ENCODE results near the gene ELOVL3.
A peak's percentile ranks its signal among the peaks of the same experiment; 100 is the strongest.

ELOVL3 gene, protein sequence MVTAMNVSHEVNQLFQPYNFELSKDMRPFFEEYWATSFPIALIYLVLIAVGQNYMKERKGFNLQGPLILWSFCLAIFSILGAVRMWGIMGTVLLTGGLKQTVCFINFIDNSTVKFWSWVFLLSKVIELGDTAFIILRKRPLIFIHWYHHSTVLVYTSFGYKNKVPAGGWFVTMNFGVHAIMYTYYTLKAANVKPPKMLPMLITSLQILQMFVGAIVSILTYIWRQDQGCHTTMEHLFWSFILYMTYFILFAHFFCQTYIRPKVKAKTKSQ

DNA sequence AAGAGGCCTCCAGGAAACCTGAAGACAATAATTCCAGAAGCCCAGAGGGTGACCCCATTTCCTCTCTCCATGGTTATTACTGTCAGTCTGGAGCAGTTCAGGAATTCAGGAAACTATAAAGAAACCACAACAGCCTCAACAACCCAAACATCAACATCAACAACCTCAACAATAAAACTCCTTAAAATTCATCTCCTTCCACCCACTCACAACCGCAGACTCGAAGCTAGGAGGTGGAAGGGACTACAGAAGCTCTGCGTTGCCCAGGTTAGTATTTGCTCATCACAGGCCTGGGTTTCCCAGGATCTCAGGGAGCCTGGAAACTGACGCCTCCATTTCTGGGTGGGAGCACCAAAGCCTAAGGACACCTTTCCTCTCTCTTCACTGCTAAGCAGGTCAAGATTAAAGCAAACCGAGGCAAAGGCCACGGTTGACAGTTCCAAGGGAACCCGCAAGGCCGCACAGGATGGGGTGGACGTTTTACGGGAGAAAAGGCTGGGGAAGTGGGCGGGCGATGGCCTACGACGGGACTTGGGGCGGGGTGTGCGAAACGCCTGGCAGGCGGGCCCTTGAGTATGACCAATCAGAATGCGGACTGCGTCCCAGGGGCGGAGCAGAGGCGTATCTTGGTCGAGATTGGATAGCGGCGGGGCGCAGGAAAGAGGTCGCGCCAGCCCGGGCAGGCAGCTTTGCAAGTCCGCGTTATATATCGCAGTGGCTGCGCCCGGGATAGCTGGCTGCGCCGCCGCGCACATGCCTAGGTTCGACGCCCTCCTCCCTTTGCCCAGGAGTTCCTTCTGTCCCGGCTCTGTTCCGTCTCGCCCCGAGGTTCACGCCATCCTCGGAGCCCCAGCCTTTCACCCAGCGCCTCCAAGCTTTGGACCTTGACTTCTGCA lies at the start of gene ELOVL3:
Gene ELOVL3 (plus strand): TSS at position 654 of the 896 bp plus-strand sequence. CDS start 250 bp downstream, outside the sequence.
- H3K4me1 ChIP-seq (ENCODE audit: low read length): peaks cover 9% of the 10 kb centered on the region
- no peaks in the 10 kb centered on the region for H3F3A ChIP-seq (ENCODE audit: insufficient read depth, low read length)
- TF ChIP-seq EZH2 (optimal IDR thresholded peaks at IDR 0.05; ENCODE audit: low read depth, low read length): no peak
- TF ChIP-seq, protein P1, sequence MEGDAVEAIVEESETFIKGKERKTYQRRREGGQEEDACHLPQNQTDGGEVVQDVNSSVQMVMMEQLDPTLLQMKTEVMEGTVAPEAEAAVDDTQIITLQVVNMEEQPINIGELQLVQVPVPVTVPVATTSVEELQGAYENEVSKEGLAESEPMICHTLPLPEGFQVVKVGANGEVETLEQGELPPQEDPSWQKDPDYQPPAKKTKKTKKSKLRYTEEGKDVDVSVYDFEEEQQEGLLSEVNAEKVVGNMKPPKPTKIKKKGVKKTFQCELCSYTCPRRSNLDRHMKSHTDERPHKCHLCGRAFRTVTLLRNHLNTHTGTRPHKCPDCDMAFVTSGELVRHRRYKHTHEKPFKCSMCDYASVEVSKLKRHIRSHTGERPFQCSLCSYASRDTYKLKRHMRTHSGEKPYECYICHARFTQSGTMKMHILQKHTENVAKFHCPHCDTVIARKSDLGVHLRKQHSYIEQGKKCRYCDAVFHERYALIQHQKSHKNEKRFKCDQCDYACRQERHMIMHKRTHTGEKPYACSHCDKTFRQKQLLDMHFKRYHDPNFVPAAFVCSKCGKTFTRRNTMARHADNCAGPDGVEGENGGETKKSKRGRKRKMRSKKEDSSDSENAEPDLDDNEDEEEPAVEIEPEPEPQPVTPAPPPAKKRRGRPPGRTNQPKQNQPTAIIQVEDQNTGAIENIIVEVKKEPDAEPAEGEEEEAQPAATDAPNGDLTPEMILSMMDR (IDR thresholded peaks at IDR 0.05; ENCODE audit: low read length): no peak
- TF ChIP-seq EZH2phosphoT487 (IDR thresholded peaks at IDR 0.05; ENCODE audit: low read length): no peak
- H3K9me3 ChIP-seq (replicated peaks; ENCODE audit: insufficient read depth, low read length): no peaks in the 10 kb centered on the region
- H4K20me1 ChIP-seq (ENCODE audit: insufficient read depth, low read length): no peaks in the 10 kb centered on the region
- H3K9me2 ChIP-seq (replicated peaks; ENCODE audit: insufficient read depth, low read length): no peaks in the 10 kb centered on the region
- H3K9ac ChIP-seq (ENCODE audit: low read length): peak within 1 kb of the TSS; percentile 24; the same call in 1 of the 2 replicates
- H3K27ac ChIP-seq (ENCODE audit: low read length): no peak within 1 kb of the TSS
- no peaks in the 10 kb centered on the region for H3K36me3 ChIP-seq (replicated peaks; ENCODE audit: insufficient read depth, low read length)
- no peaks in the 10 kb centered on the region for H3K79me2 ChIP-seq (ENCODE audit: low read length)
- peaks cover 31% of the 10 kb centered on the region for H3K27me3 ChIP-seq (replicated peaks; ENCODE audit: insufficient read depth, low read length)
- H3K4me2 ChIP-seq (ENCODE audit: low read depth, low read length): peak within 1 kb of the TSS; percentile 90
- peak within 1 kb of the TSS; percentile 53 for H3K4me3 ChIP-seq (ENCODE audit: low read length)
- H2AFZ ChIP-seq (ENCODE audit: low read length): peak within 1 kb of the TSS; percentile 94
- DNase-seq: peak; percentile 96

DNA sequence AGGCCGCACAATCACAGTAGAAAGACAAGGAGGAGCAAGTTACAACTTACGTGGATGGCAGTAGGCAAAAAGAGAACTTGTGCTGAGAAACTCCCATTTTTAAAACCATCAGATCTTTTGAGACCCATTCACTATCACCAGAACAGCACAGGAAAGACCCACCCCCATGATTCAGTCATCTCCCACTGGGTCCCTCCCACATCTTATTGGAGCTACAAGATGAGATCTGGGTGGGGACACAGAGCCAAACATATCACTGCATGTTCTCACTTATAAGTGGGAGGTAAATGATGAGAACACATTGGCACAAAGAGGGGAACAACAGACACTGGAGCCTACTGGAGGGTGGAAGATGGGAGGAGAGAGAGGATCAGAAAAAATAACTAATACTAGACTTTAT lies 41.5 kb upstream of the ELOVL3 start:
- Histone ChIP-seq H3K4me2 (ENCODE audit: low read depth, low read length) (no peak overlapping the region), H3K36me3 (replicated peaks; ENCODE audit: insufficient read depth, low read length) (no peaks in the 10 kb centered on the region)
- DNase-seq: no peak

DNA sequence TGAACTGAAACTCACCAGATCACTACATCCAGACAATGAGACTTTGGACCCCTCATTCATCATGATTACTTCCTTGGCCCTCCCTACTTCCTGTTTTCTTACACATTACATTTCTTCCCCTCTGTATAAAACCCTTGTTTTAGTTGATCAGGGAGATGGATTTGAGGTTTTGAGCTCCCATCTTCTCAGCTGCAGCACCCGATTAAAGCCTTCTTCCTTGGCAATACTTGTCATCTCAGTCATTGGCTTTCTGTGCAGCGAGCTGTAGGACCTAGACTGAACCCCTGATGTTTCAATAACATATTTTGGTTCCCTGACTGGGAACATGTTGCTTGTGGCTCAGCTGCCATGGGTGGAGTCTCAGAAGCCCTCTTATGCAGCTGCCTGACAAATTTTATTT lies 40.8 kb upstream of the ELOVL3 start:
- H3K27me3 ChIP-seq (replicated peaks; ENCODE audit: insufficient read depth, low read length): no peaks in the 10 kb centered on the region
- peaks cover 16% of the 10 kb centered on the region for H3K4me1 ChIP-seq (ENCODE audit: low read length)
- no peak for DNase-seq
- H3K9me2 ChIP-seq (replicated peaks; ENCODE audit: insufficient read depth, low read length): no peaks in the 10 kb centered on the region
- peaks cover 20% of the 10 kb centered on the region for H3F3A ChIP-seq (ENCODE audit: insufficient read depth, low read length)
- no peaks in the 10 kb centered on the region for H4K20me1 ChIP-seq (ENCODE audit: insufficient read depth, low read length)
- no peaks in the 10 kb centered on the region for H3K79me2 ChIP-seq (ENCODE audit: low read length)
- H2AFZ ChIP-seq (ENCODE audit: low read length): no peak overlapping the region
- H3K9me3 ChIP-seq (replicated peaks; ENCODE audit: insufficient read depth, low read length): no peaks in the 10 kb centered on the region
- no peak overlapping the region for H3K4me3 ChIP-seq (ENCODE audit: low read length)
- H3K4me2 ChIP-seq (ENCODE audit: low read depth, low read length): no peak overlapping the region
- H3K9ac ChIP-seq (ENCODE audit: low read length): no peak overlapping the region
- H3K36me3 ChIP-seq (replicated peaks; ENCODE audit: insufficient read depth, low read length): no peaks in the 10 kb centered on the region
- no peak overlapping the region for H3K27ac ChIP-seq (ENCODE audit: low read length)
- no peak for TF ChIP-seq EZH2phosphoT487 (IDR thresholded peaks at IDR 0.05; ENCODE audit: low read length)
- TF ChIP-seq, protein P1 (IDR thresholded peaks at IDR 0.05; ENCODE audit: low read length): no peak
- TF ChIP-seq EZH2 (optimal IDR thresholded peaks at IDR 0.05; ENCODE audit: low read depth, low read length): no peak

More for the DNA sequence above, 41.5 kb upstream of the ELOVL3 start:
- Histone ChIP-seq H3K9me2 (replicated peaks; ENCODE audit: insufficient read depth, low read length) (no peaks in the 10 kb centered on the region), H3F3A (ENCODE audit: insufficient read depth, low read length) (peaks cover 17% of the 10 kb centered on the region), H4K20me1 (ENCODE audit: insufficient read depth, low read length) (no peaks in the 10 kb centered on the region), H3K27me3 (replicated peaks; ENCODE audit: insufficient read depth, low read length) (no peaks in the 10 kb centered on the region), H3K4me1 (ENCODE audit: low read length) (peaks cover 16% of the 10 kb centered on the region), H3K4me3 (ENCODE audit: low read length) (no peak overlapping the region), H3K27ac (ENCODE audit: low read length) (no peak overlapping the region), H3K9ac (ENCODE audit: low read length) (no peak overlapping the region), H2AFZ (ENCODE audit: low read length) (no peak overlapping the region), H3K79me2 (ENCODE audit: low read length) (no peaks in the 10 kb centered on the region), H3K9me3 (replicated peaks; ENCODE audit: insufficient read depth, low read length) (no peaks in the 10 kb centered on the region)
- TF ChIP-seq, protein P1 (IDR thresholded peaks at IDR 0.05; ENCODE audit: low read length): no peak
- TF ChIP-seq EZH2 (optimal IDR thresholded peaks at IDR 0.05; ENCODE audit: low read depth, low read length) (no peak), EZH2phosphoT487 (IDR thresholded peaks at IDR 0.05; ENCODE audit: low read length) (no peak)

Measured in MM.1S (cell line).